Vagina (tissue), 2 donors: ENCODE measurements around the gene RAB4A.

Experiments
- POLR2A ChIP-seq, 2 donors: fragments of 450-650 bp; IDR thresholded peaks; one replicate each; pipeline ENCODE4 v1.6.1; 2017; ENCODE audit warnings: antibody characterized with exemption in 2 of 2, mild to moderate bottlenecking in 2 of 2, moderate library complexity in 2 of 2
- TF ChIP-seq, protein P1 (sequence below), 3 experiments: fragments of 450-650 bp in 2 of 3; fragments of 200-600 bp in 1 of 3; sonication (generic) in 1 of 3; IDR thresholded peaks; one replicate each; pipeline ENCODE4 v1.5.1; 2017 to 2019; ENCODE audit warnings: antibody characterized with exemption in 3 of 3, mild to moderate bottlenecking in 2 of 3, moderate library complexity in 2 of 3

DNA sequence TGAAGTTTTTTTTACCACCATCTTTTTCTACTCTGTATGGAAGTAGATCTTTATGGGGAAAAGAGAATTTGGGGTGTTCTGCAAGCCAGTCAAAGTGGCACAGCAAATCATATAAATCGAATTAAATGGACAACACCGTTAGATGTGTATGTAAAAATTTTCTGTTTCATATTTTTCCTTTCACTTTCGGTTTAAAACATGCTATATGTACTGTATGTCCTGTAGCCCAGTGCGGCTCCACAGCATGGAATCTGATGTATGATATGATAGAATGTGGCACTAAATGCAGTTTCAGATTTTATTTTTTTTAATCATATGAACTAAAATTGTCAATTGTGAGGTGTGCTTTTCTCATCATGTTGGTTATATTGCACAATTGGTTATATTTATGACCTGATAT lies 32.9 kb downstream of the RAB4A start:
- TF ChIP-seq, protein P1, sequence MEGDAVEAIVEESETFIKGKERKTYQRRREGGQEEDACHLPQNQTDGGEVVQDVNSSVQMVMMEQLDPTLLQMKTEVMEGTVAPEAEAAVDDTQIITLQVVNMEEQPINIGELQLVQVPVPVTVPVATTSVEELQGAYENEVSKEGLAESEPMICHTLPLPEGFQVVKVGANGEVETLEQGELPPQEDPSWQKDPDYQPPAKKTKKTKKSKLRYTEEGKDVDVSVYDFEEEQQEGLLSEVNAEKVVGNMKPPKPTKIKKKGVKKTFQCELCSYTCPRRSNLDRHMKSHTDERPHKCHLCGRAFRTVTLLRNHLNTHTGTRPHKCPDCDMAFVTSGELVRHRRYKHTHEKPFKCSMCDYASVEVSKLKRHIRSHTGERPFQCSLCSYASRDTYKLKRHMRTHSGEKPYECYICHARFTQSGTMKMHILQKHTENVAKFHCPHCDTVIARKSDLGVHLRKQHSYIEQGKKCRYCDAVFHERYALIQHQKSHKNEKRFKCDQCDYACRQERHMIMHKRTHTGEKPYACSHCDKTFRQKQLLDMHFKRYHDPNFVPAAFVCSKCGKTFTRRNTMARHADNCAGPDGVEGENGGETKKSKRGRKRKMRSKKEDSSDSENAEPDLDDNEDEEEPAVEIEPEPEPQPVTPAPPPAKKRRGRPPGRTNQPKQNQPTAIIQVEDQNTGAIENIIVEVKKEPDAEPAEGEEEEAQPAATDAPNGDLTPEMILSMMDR (IDR thresholded peaks at IDR 0.05), result no peak
- no peak for TF ChIP-seq POLR2A (IDR thresholded peaks at IDR 0.05)
